Right renal cortex interstitium (tissue), 3 donors: ENCODE results near the gene SLC39A5. TPM values are rescaled to one million over a fixed set of nuclear protein-coding genes. Genes with fewer than 3 reads are reported as not detected.
"Not testable (repeated sequence)": the region's sequence is repeated elsewhere in the genome, so short reads cannot be mapped to it uniquely, and the experiment has no call there.

Source experiments
- DNase-seq, 3 donors: peaks; one replicate each; pipeline ENCODE4 v3.0.0-alpha.2; 2013; ENCODE audit warnings: low read depth in 3 of 3, low spot score in 2 of 3
- polyA plus RNA-seq, 3 donors: library from polyadenylated mRNA; unstranded; fragments of 120-200 nt; gene quantifications; one replicate each; pipeline ENCODE4 v1.2.1, GENCODE V29; 2013; ENCODE audit not compliant: insufficient read length in 3 of 3

SLC39A5 gene
- polyA plus RNA-seq, 3 donors, result 36.0 to 50.3 (median 49.2) TPM

GRCh38 chr12:56271031-56271430, 41.2 kb downstream of the SLC39A5 start:
- DNase-seq, result no peak

GRCh38 chr12:56272468-56272867, 42.6 kb downstream of the SLC39A5 start:
- not testable (repeated sequence) for DNase-seq

DNA sequence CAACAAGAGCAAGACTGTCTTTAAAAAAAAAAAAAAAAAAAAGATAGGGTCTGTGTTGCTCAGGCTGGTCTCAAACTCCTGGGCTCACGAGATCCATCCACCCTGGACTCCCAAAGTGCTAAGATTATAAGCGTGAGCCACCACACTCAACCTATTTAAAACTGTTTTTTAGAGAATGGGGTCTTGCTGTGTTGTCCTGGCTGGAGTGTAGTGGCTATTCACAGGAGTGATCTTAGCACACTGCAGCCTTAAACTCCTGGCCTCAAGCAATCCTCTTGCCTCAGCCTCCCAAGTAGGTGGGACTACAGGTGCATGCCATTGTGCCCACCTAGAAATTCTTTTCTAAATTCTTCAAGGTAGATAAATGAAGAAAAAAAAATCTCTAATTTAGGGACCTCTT, 44.4 kb downstream of the SLC39A5 start:
- no peak for DNase-seq

DNA sequence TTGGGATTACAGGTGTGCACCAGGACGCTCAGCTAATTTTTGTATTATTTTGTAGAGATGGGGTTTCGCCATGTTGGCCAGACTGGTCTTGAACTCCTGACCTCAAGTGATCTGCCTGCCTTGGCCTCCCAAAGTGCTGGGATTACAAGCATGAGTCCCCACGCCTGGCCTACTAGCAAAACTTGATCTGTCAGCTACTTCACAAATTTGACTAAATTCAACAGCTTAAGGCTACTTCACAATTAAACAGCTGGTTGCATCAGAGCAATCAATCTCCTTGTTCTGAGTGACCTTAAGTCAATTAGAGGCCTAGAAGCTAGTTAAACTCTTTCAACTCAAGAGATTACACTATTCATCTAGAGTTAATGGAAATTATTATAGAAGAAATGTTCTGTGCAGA, 49.1 kb downstream of the SLC39A5 start:
- DNase-seq, result no peak

- no peak for DNase-seq
These were observed 51.0 kb downstream of the SLC39A5 start for GRCh38 chr12:56280849-56281248.

DNA sequence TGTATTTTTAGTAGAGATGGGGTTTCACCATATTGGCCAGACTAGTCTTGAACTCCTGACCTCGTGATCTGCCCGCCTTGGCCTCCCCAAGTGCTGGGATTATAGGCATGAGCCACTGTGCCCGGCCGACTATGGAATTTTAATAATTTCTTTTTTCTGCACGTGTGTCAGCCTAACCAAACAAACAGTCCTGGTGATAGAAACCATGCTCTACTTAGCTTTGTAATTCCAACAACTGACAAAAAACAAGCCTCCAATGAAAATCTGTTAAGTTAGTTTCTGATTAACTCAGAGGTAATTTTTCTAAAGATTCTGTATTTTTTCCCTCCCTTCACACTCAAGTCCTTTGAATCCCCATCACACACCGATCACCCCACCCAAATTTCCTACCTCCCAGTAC, 52.2 kb downstream of the SLC39A5 start:
- no peak for DNase-seq

DNA sequence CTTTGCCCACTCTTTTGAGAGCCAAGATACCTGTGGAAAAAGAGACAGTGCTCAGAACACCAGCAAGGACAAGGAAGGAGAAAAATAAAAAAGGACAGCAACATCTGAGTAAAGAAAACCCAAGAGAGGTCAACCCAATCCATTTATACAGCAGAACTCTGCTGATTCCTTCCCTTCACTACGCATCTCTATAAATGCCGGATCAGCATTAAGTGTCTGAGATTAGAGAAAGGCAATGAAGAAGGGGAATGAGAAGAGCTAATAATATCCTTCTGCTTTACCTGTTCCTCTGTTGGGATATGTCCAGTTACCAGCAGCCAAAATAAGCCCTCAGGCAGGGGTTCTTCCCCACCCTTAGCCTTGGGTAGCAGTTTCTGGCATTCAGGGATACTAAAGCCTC, 52.7 kb downstream of the SLC39A5 start:
- DNase-seq, result no peak

GRCh38 chr12:56284263-56284662, 54.4 kb downstream of the SLC39A5 start:
- DNase-seq, result not testable (repeated sequence)

DNA sequence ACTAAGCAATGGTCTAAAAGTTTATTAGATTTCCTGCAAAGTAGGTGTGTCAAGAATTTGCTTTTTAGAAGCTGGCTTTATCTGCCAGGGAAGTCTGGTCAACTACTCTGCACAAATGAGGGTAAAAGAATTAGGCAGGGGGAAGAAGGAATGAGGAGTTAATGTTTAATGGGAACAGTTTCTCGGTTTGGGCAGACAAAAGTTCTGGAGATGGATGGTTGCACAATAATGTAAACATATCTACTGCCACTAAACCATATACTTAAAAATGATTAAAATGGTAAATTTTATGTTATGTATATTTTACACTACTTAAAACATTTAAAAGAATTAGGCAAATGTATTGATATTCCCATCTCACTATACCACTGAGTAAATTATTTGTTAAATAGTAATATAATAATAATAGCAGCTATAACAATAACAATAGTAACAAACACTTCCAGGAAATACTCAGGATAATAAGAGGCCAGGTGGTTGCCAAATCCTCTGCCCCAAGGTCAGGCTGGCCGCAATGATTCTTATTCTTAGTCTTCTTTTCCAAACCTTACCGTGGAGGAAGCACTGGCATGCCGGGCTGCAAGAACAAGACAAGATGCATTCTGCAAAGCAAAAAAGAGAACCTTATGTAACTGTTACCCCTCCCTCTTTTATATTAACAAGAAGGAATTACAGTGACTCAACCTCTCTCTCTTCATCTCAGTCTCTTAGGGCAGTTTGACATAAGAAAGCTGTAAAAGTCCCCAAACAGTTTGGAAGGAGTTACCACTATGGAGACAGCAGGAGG, 56.4 kb downstream of the SLC39A5 start:
- DNase-seq, result no peak

Other genes starting within 250 kb of the SLC39A5 start
- gene SUOX, start 232.8 kb upstream of the SLC39A5 start, polyA plus RNA-seq, result 10 to 100 TPM; 47.0 to 48.1 (median 47.4) TPM
- gene IKZF4, start 209.0 kb upstream of the SLC39A5 start, polyA plus RNA-seq, result 10 to 100 TPM; 15.0 to 15.7 (median 15.1) TPM
- 100 to 1,000 TPM; 127 to 550 (median 327) TPM for gene RPS26, start 188.1 kb upstream of the SLC39A5 start, polyA plus RNA-seq
- gene ERBB3, start 149.9 kb upstream of the SLC39A5 start, polyA plus RNA-seq, result 10 to 100 TPM; 72.3 to 90.7 (median 82.9) TPM
- gene PA2G4, start 125.5 kb upstream of the SLC39A5 start, polyA plus RNA-seq, result 100 to 1,000 TPM; 171 to 177 (median 175) TPM
- 1,000 to 10,000 TPM; 5,478 to 6,026 (median 6,015) TPM for gene RPL41, start 113.4 kb upstream of the SLC39A5 start, polyA plus RNA-seq
- 1 to 10 TPM; 5.8 to 6.3 (median 6.1) TPM for gene ZC3H10, start 111.8 kb upstream of the SLC39A5 start, polyA plus RNA-seq
- gene ESYT1, start 101.8 kb upstream of the SLC39A5 start, polyA plus RNA-seq, result 10 to 100 TPM; 75.1 to 82.9 (median 77.6) TPM
- 100 to 1,000 TPM; 176 to 177 (median 176) TPM for gene MYL6B, start 77.5 kb upstream of the SLC39A5 start, polyA plus RNA-seq
- gene MYL6, start 71.7 kb upstream of the SLC39A5 start, polyA plus RNA-seq, result 1,000 to 10,000 TPM; 2,228 to 2,441 (median 2,313) TPM
- gene SMARCC2, start 40.6 kb upstream of the SLC39A5 start, polyA plus RNA-seq, result 100 to 1,000 TPM; 112 to 131 (median 118) TPM
- 10 to 100 TPM; 44.8 to 48.4 (median 46.7) TPM for gene RNF41, start 8.1 kb upstream of the SLC39A5 start, polyA plus RNA-seq
- gene NABP2, start 5.7 kb upstream of the SLC39A5 start, polyA plus RNA-seq, result 10 to 100 TPM; 26.1 to 31.5 (median 29.5) TPM
- gene ANKRD52, start 28.3 kb downstream of the SLC39A5 start, polyA plus RNA-seq, result 10 to 100 TPM; 24.9 to 27.2 (median 25.2) TPM
- 10 to 100 TPM; 16.6 to 19.6 (median 16.8) TPM for gene COQ10A, start 36.9 kb downstream of the SLC39A5 start, polyA plus RNA-seq
- gene CS, start 70.3 kb downstream of the SLC39A5 start, polyA plus RNA-seq, result 100 to 1,000 TPM; 216 to 220 (median 217) TPM
- 100 to 1,000 TPM; 155 to 171 (median 163) TPM for gene CNPY2, start 85.9 kb downstream of the SLC39A5 start, polyA plus RNA-seq
- 10 to 100 TPM; 73.1 to 89.8 (median 75.8) TPM for gene PAN2, start 103.9 kb downstream of the SLC39A5 start, polyA plus RNA-seq
- under 1 TPM; 0.58 to 0.82 (median 0.65) TPM for gene IL23A, start 108.8 kb downstream of the SLC39A5 start, polyA plus RNA-seq
- gene STAT2, start 130.1 kb downstream of the SLC39A5 start, polyA plus RNA-seq, result 10 to 100 TPM; 78.6 to 87.0 (median 85.2) TPM
- under 1 TPM in 1 of 3 donors, not detected in 2; 0.11 TPM for gene APOF, start 132.8 kb downstream of the SLC39A5 start, polyA plus RNA-seq
- 10 to 100 TPM; 34.8 to 38.2 (median 35.2) TPM for gene TIMELESS, start 219.4 kb downstream of the SLC39A5 start, polyA plus RNA-seq
- under 1 TPM in 1 of 3 donors, not detected in 2; 0.18 TPM for gene MIP, start 224.6 kb downstream of the SLC39A5 start, polyA plus RNA-seq
- 1 to 10 TPM; 3.9 to 4.2 (median 4.1) TPM for gene SPRYD4, start 238.5 kb downstream of the SLC39A5 start, polyA plus RNA-seq